Tibial nerve (tissue), 3 donors: ENCODE measurements around the gene GABRB2.

Source experiments
- CTCF ChIP-seq, 5 experiments: fragments of 200-600 bp in 3 of 5; fragments of 450-650 bp in 2 of 5; sonication (generic) in 3 of 5; IDR thresholded peaks; one replicate each; pipeline ENCODE4 v1.5.1; 2016 to 2019; ENCODE audit warnings: antibody characterized with exemption in 5 of 5, mild to moderate bottlenecking in 3 of 5, moderate library complexity in 2 of 5
- POLR2A ChIP-seq, 2 donors: fragments of 450-650 bp; IDR thresholded peaks; one replicate each; pipeline ENCODE4 v1.6.1; 2017; ENCODE audit warnings: antibody characterized with exemption in 2 of 2, mild to moderate bottlenecking in 2 of 2, moderate library complexity in 2 of 2

- no peak for TF ChIP-seq POLR2A (IDR thresholded peaks at IDR 0.05)
- no peak for TF ChIP-seq CTCF (IDR thresholded peaks at IDR 0.05)
Measured at GRCh38 chr5:161539016-161539415, 7.5 kb downstream of the GABRB2 start.
